Ishikawa (cell line): ENCODE data around the gene FAM32A.

Experiments used
- CEBPB ChIP-seq: IDR thresholded peaks from 2 replicates; pipeline ENCODE4 v1.6.1; 2012
- CREB1 ChIP-seq: IDR thresholded peaks from 2 replicates; pipeline ENCODE4 v1.6.1; 2012; ENCODE audit warnings: low read depth
- EGR1 ChIP-seq: IDR thresholded peaks from 2 replicates; pipeline ENCODE4 v1.6.1; 2012
- EP300 ChIP-seq: IDR thresholded peaks from 2 replicates; pipeline ENCODE4 v1.6.1; 2012; ENCODE audit warnings: borderline replicate concordance
- FOXM1 ChIP-seq: IDR thresholded peaks from 2 replicates; pipeline ENCODE4 v1.6.1; 2012; ENCODE audit warnings: low read depth, borderline replicate concordance
- MAX ChIP-seq: IDR thresholded peaks from 2 replicates; pipeline ENCODE4 v1.6.1; 2012
- NFIC ChIP-seq: IDR thresholded peaks from 2 replicates; pipeline ENCODE4 v1.6.1; 2012
- RAD21 ChIP-seq: IDR thresholded peaks from 2 replicates; pipeline ENCODE4 v1.6.1; 2012; ENCODE audit warnings: low read depth
- TAF1 ChIP-seq: IDR thresholded peaks from 2 replicates; pipeline ENCODE4 v1.6.1; 2012; ENCODE audit warnings: low read depth, mild to moderate bottlenecking
- TCF12 ChIP-seq: IDR thresholded peaks from 2 replicates; pipeline ENCODE4 v1.6.1; 2012; ENCODE audit warnings: low read depth
- TEAD4 ChIP-seq: IDR thresholded peaks from 2 replicates; pipeline ENCODE4 v1.6.1; 2012
- USF1 ChIP-seq: IDR thresholded peaks from 2 replicates; pipeline ENCODE4 v1.6.1; 2012
- YY1 ChIP-seq: IDR thresholded peaks from 2 replicates; pipeline ENCODE4 v1.6.1; 2012; ENCODE audit warnings: low read depth
- ZBTB7A ChIP-seq: IDR thresholded peaks from 2 replicates; pipeline ENCODE4 v1.6.1; 2012; ENCODE audit warnings: low read depth
- TF ChIP-seq, protein P1 (sequence below): IDR thresholded peaks from 2 replicates; pipeline ENCODE4 v1.6.1; 2012; ENCODE audit warnings: low read depth, mild to moderate bottlenecking

The FAM32A gene

GRCh38 chr19:16161840-16162239 lies 23.4 kb upstream of the FAM32A start:
- no peak for TF ChIP-seq CREB1
- no peak for TF ChIP-seq CEBPB
- TF ChIP-seq YY1 = no peak
- no peak for TF ChIP-seq MAX
- no peak for TF ChIP-seq RAD21
- TF ChIP-seq ZBTB7A = no peak
- no peak for TF ChIP-seq EGR1
- TF ChIP-seq USF1 = no peak
- TF ChIP-seq TCF12 = no peak
- TF ChIP-seq, protein P1, sequence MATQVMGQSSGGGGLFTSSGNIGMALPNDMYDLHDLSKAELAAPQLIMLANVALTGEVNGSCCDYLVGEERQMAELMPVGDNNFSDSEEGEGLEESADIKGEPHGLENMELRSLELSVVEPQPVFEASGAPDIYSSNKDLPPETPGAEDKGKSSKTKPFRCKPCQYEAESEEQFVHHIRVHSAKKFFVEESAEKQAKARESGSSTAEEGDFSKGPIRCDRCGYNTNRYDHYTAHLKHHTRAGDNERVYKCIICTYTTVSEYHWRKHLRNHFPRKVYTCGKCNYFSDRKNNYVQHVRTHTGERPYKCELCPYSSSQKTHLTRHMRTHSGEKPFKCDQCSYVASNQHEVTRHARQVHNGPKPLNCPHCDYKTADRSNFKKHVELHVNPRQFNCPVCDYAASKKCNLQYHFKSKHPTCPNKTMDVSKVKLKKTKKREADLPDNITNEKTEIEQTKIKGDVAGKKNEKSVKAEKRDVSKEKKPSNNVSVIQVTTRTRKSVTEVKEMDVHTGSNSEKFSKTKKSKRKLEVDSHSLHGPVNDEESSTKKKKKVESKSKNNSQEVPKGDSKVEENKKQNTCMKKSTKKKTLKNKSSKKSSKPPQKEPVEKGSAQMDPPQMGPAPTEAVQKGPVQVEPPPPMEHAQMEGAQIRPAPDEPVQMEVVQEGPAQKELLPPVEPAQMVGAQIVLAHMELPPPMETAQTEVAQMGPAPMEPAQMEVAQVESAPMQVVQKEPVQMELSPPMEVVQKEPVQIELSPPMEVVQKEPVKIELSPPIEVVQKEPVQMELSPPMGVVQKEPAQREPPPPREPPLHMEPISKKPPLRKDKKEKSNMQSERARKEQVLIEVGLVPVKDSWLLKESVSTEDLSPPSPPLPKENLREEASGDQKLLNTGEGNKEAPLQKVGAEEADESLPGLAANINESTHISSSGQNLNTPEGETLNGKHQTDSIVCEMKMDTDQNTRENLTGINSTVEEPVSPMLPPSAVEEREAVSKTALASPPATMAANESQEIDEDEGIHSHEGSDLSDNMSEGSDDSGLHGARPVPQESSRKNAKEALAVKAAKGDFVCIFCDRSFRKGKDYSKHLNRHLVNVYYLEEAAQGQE = no peak

- TF ChIP-seq RAD21 (no peak), TCF12 (no peak), CREB1 (no peak), CEBPB (no peak), ZBTB7A (no peak), TEAD4 (no peak), FOXM1 (no peak), TAF1 (no peak), EP300 (no peak), YY1 (no peak), EGR1 (no peak), MAX (no peak)
- TF ChIP-seq, protein P1 = no peak
Measured at GRCh38 chr19:16164222-16164890, 20.9 kb upstream of the FAM32A start.

DNA sequence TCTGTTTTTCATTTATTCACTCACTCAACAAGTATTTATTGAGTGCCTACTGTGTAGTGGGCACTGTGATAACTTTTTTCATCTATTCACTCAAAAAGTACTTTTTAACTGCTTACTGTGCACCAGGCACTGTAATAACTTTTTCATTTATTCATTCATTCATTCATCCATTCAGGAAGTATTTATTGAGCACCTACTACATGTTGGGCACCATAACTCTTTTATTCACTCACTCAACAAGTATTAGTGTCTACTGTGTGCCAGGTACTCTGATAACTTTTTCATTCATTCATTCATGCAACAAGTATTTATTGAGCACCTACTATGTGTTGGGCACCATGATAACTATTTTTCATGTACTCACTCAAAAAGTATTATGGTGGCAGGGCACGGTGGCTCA lies 18.8 kb upstream of the FAM32A start:
- TF ChIP-seq, protein P1 = no peak
- TF ChIP-seq ZBTB7A (no peak), MAX (no peak), CEBPB (no peak), CREB1 (no peak), TEAD4 (no peak), TCF12 (no peak), USF1 (no peak), TAF1 (no peak), RAD21 (no peak), EP300 (no peak), NFIC (no peak), YY1 (no peak), FOXM1 (no peak), EGR1 (no peak)

GRCh38 chr19:16167055-16167454 lies 18.2 kb upstream of the FAM32A start:
- TF ChIP-seq YY1 = no peak
- no peak for TF ChIP-seq RAD21
- no peak for TF ChIP-seq FOXM1

DNA sequence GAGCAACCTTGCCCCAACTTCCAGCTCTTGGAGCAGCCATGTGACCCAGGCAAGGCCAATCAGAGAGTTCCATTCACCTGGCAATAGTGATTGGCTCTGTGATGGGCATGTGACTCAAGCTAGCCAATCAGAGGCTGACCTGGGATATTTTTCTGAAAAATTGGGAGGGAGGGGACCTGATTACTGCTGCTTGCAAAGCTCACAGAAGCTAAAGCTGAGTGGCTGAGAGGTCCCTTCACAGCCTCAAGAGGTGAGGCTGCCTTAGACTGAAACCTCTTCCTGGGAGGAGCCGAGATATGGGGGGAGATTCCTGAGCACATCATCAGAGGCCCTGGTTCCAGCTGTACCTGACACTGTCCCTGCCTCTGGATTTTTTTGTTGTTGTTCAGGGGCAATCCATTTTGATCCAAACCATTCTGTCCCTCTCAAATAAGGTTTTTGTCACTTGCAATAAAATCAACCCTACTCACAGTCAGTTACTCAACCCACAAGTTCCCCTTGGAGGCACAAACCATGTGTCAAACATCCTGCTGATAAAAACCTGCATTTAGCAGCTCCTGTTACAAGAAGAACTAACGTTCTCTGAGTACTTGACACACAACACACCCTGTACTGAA lies 16.6 kb upstream of the FAM32A start:
- TF ChIP-seq USF1 = peak; percentile 82
- no peak for TF ChIP-seq TEAD4
- no peak for TF ChIP-seq TCF12
